Astrocyte of the spinal cord (primary cell): ENCODE data around the gene EFHD2.
"Not testable (repeated sequence)": the region's sequence is repeated elsewhere in the genome, so short reads cannot be mapped to it uniquely, and the experiment has no call there.

Source experiments
- DNase-seq: peaks from one replicate; pipeline ENCODE4 v3.0.0; 2011; ENCODE audit warnings: low read depth, low spot score
- H3K4me3 ChIP-seq: 2 replicates; pipeline ENCODE4 v1.5.1; 2011; ENCODE audit warnings: low read depth, mild to moderate bottlenecking, low read length, moderate library complexity
- in situ Hi-C: cut with HindIII; loops from 2 replicates; pipeline ENCODE4 v1.10.0; 2017; ENCODE audit warnings: low sequenced_read_pairs
- TF ChIP-seq, protein P1 (sequence below): IDR thresholded peaks from 2 replicates; pipeline ENCODE4 v1.5.1; 2012; ENCODE audit warnings: low read depth, mild to moderate bottlenecking, low read length, inconsistent platforms

EFHD2 gene

GRCh38 chr1:15465674-15466073 is 56.0 kb downstream of the EFHD2 start:
- TF ChIP-seq, protein P1, sequence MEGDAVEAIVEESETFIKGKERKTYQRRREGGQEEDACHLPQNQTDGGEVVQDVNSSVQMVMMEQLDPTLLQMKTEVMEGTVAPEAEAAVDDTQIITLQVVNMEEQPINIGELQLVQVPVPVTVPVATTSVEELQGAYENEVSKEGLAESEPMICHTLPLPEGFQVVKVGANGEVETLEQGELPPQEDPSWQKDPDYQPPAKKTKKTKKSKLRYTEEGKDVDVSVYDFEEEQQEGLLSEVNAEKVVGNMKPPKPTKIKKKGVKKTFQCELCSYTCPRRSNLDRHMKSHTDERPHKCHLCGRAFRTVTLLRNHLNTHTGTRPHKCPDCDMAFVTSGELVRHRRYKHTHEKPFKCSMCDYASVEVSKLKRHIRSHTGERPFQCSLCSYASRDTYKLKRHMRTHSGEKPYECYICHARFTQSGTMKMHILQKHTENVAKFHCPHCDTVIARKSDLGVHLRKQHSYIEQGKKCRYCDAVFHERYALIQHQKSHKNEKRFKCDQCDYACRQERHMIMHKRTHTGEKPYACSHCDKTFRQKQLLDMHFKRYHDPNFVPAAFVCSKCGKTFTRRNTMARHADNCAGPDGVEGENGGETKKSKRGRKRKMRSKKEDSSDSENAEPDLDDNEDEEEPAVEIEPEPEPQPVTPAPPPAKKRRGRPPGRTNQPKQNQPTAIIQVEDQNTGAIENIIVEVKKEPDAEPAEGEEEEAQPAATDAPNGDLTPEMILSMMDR: no peak
- no peak for DNase-seq
- in situ Hi-C loops: no loop called here
- no peak overlapping the region for H3K4me3 ChIP-seq

GRCh38 chr1:15466955-15467625 is 57.4 kb downstream of the EFHD2 start:
- in situ Hi-C loops, H3K4me3 ChIP-seq, DNase-seq: not testable (repeated sequence)

DNA sequence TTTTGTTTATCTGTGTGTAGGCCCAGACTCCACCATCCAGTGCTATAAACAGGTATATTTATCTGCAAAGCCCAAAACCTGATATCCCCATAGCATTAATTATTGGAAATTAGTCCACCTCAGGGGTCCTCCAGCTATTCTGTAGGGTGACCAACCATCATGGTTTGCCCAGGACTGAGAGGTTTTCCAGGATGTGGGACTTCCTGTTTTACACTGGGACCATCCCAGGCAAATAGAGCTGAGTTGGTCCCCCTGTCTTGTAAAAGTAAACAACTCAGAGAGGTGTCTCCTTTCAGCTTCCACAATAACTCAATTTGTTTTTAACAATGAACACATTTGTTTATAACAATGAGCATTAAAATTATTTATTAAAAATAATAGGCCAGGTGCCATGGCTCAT is 58.5 kb downstream of the EFHD2 start:
- no peak overlapping the region for H3K4me3 ChIP-seq
- in situ Hi-C loops: no loop called here
- TF ChIP-seq, protein P1: no peak
- DNase-seq: no peak

- DNase-seq: no peak
- in situ Hi-C loops: no loop called here
- no peak overlapping the region for H3K4me3 ChIP-seq
- TF ChIP-seq, protein P1: no peak
These were observed 59.7 kb downstream of the EFHD2 start for GRCh38 chr1:15469361-15469760.

GRCh38 chr1:15469821-15470448 is 60.2 kb downstream of the EFHD2 start:
- in situ Hi-C loops: not testable (repeated sequence)

DNA sequence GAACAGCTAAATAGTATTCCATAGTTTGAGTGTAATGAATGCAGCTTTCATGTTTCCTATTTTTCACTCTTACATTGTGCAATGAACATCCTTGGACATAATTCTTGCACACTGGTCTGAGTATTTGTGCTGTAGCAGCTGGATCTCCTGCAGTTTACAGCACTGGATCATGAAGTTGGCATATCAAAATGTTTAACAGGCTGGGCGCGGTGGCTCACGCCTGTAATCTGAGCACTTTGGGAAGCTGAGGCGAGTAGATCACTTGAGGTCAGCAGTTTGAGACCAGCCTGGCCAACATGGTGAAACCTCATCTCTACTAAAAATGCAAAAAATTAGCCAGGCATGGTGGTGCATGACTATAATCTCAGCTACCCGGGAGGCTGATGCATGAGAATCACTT is 61.4 kb downstream of the EFHD2 start:
- in situ Hi-C loops: not testable (repeated sequence)

More at GRCh38 chr1:15469821-15470448, 60.2 kb downstream of the EFHD2 start:
- DNase-seq, H3K4me3 ChIP-seq: not testable (repeated sequence)

DNA sequence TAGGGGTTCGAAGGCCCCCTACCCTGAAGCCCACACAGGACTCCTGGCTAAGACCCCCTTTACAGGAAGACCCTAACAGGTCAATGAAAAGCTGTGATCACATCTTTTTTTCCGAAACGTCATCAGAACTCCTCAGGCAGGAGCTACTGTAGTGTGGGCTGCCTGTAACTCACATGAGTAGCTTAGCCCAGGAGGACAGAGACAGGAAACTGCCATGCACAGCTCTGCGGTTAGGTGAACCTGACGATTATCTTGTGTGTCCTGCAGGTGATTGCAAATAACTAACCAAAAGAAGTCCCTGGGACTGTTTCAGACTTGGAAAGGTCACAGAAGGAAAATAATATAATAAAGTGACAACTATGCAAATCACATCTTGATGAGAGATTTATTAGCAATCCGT is 62.0 kb downstream of the EFHD2 start:
- H3K4me3 ChIP-seq, DNase-seq, in situ Hi-C loops: not testable (repeated sequence)

More for the DNA sequence above, 61.4 kb downstream of the EFHD2 start:
- not testable (repeated sequence) for DNase-seq, H3K4me3 ChIP-seq

DNA sequence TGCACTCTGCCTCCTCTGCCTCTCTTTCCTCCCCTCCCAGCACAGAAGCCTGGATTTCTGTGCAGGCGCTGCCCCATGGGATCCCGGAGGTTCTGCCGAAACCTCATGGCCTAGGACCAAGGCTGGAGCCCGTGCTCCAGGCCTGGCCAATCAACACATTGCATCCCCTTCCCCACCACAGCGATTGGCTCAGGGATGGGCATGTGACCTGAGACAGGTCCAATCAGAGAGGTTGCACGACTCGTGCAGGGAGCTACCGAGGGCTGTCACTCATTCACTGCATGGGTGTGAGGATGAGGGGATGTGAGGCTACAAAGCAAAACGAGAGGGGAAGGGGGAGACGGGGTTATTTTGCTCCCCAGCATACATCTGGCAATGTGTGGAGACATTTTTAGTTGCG is 62.9 kb downstream of the EFHD2 start:
- TF ChIP-seq, protein P1: no peak

More for the DNA sequence above, 62.9 kb downstream of the EFHD2 start:
- DNase-seq: no peak
- no peak overlapping the region for H3K4me3 ChIP-seq
- in situ Hi-C loops: no loop called here
